ENCODE results near the gene RANGRF. TPM values are rescaled to one million over a fixed set of nuclear protein-coding genes. Genes with fewer than 3 reads are reported as not detected.

The RANGRF gene
- total and polyA plus RNA-seq, 10 donors = 18.9 to 55.9 (median 23.1) TPM

GRCh38 chr17:8314797-8315763 lies 26.6 kb downstream of the RANGRF start:
- intact Hi-C loops (cut with DNase I; ENCODE audit: low total_unique reads) = no loop called here
- Histone ChIP-seq H3K9me3 (no peaks in the 10 kb centered on the region), H3K36me3 (peaks cover 0 to 23% (median 0%) of the 10 kb centered on the region in 6 donors), H3K27me3 (replicated peaks in 1 of 7) (peaks cover 0 to 61% (median 9%) of the 10 kb centered on the region in 7 donors), H3K27ac (no peak overlapping the region), H3K4me3 (no peak overlapping the region), H3K4me1 (peaks cover 0 to 16% (median 3%) of the 10 kb centered on the region in 6 donors)
- WGBS, 5 donors = 45 to 59% (median 57%) methylated on average over 25 to 29 of the region's 29 CpGs
- TF ChIP-seq POLR2A (IDR thresholded peaks at IDR 0.05) = no peak
- TF ChIP-seq CTCF (IDR thresholded peaks at IDR 0.05 in 8 of 11, conservative IDR thresholded peaks at IDR 0.05 in 3 of 11) = no peak
- TF ChIP-seq POLR2AphosphoS5 (IDR thresholded peaks at IDR 0.05) = no peak
- no peak for DNase-seq

- WGBS, 5 donors = 71 to 85% (median 80%) methylated on average over 22 to 26 of the region's 26 CpGs
- no peaks in the 10 kb centered on the region for H3K9me3 ChIP-seq
- DNase-seq = no peak
- H3K4me3 ChIP-seq = no peak overlapping the region
- H3K4me1 ChIP-seq = peaks cover 0 to 11% (median 3%) of the 10 kb centered on the region in 6 donors
- H3K27ac ChIP-seq = no peak overlapping the region
- intact Hi-C loops (cut with DNase I; ENCODE audit: low total_unique reads) = no loop called here
- TF ChIP-seq CTCF (IDR thresholded peaks at IDR 0.05 in 8 of 11, conservative IDR thresholded peaks at IDR 0.05 in 3 of 11) (no peak), POLR2AphosphoS5 (IDR thresholded peaks at IDR 0.05) (no peak), POLR2A (IDR thresholded peaks at IDR 0.05) (no peak)
- peaks cover 0 to 29% (median 0%) of the 10 kb centered on the region in 6 donors for H3K36me3 ChIP-seq
- peaks cover 0 to 61% (median 9%) of the 10 kb centered on the region in 7 donors for H3K27me3 ChIP-seq (replicated peaks in 1 of 7)
Measured at GRCh38 chr17:8315764-8316217, 27.3 kb downstream of the RANGRF start.

GRCh38 chr17:8318010-8318935 lies 29.8 kb downstream of the RANGRF start:
- peak; percentile 56 for DNase-seq
- Histone ChIP-seq H3K9me3 (no peaks in the 10 kb centered on the region), H3K27me3 (replicated peaks in 1 of 7) (peaks cover 0 to 36% (median 4%) of the 10 kb centered on the region in 7 donors), H3K4me3 (no peak overlapping the region), H3K4me1 (no peaks in the 10 kb centered on the region), H3K36me3 (peaks cover 0 to 37% (median 0%) of the 10 kb centered on the region in 6 donors), H3K27ac (no peak overlapping the region)
- intact Hi-C loops (cut with DNase I; ENCODE audit: low total_unique reads) = no loop called here
- WGBS, 5 donors = 84 to 90% (median 87%) methylated on average over 24 of the region's 24 CpGs
- TF ChIP-seq POLR2A (IDR thresholded peaks at IDR 0.05) (no peak), POLR2AphosphoS5 (IDR thresholded peaks at IDR 0.05) (peak in 1 of 3 donors; percentile 15), CTCF (IDR thresholded peaks at IDR 0.05 in 8 of 11, conservative IDR thresholded peaks at IDR 0.05 in 3 of 11) (no peak)

Measured in spleen (tissue), 11 donors.